ENCODE measurements around the gene STK25.

DNA sequence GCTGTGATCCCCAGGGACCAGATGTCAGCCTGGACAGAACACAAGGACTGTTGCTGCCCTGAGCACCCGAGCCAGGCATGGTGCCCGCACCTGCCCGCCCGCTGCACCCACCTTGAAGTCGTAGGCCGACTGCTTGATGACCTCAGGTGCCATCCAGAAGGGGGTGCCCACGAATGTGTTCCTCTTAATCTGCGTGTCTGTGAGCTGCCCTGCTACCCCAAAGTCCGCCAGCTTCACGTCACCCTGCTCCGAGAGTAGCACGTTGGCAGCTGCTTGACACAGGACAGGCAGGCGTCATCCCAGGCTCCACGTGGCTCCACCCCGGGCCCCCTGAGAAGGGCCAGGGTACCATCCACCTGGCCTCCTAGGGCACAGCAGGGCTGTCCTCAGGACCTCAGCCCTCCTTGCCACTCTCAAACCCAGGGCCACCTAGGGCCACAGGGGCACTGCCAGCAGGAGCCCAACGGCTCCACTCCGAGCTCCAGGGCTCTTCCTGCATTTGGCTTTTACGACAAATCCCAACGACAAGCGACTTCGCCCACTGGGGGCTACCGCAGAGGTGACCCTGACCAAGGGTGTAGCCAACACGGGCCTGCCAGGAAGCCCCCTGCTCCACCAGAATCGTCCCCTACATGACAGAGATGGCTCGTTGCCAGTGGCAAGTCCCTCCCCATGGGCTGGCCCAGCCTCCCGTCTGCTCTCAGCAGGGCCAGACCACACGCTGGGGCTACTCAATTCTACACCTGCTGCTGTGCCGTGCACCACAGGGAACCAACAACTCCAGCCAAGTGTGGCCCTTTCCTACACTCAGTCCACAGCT, 9.0 kb downstream of the STK25 start:
- TF ChIP-seq, protein P1, sequence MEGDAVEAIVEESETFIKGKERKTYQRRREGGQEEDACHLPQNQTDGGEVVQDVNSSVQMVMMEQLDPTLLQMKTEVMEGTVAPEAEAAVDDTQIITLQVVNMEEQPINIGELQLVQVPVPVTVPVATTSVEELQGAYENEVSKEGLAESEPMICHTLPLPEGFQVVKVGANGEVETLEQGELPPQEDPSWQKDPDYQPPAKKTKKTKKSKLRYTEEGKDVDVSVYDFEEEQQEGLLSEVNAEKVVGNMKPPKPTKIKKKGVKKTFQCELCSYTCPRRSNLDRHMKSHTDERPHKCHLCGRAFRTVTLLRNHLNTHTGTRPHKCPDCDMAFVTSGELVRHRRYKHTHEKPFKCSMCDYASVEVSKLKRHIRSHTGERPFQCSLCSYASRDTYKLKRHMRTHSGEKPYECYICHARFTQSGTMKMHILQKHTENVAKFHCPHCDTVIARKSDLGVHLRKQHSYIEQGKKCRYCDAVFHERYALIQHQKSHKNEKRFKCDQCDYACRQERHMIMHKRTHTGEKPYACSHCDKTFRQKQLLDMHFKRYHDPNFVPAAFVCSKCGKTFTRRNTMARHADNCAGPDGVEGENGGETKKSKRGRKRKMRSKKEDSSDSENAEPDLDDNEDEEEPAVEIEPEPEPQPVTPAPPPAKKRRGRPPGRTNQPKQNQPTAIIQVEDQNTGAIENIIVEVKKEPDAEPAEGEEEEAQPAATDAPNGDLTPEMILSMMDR (IDR thresholded peaks at IDR 0.05 in 4 of 5, conservative IDR thresholded peaks at IDR 0.05 in 1 of 5) = no peak
- no peak for TF ChIP-seq POLR2A (IDR thresholded peaks at IDR 0.05)
